HepG2 (cell line): Measurements from ENCODE around the gene CHMP1A. TPM values are rescaled to one million over a fixed set of nuclear protein-coding genes. Genes with fewer than 3 reads are reported as not detected.

Experiments
- FOXK1 ChIP-seq: sonication (generic); formaldehyde crosslinking; IDR thresholded peaks from 2 replicates; pipeline ENCODE4 v1.4.0; 2020; ENCODE audit warnings: low read depth, missing genetic modification reagents, borderline replicate concordance
- HBP1 ChIP-seq: IDR thresholded peaks from 2 replicates; pipeline ENCODE4 v1.6.1; 2016; ENCODE audit warnings: low read depth, control low read depth
- MAX ChIP-seq: IDR thresholded peaks from 2 replicates; pipeline ENCODE4 v1.6.1; 2012; ENCODE audit warnings: inconsistent platforms
- NFRKB ChIP-seq: fragments of 450-650 bp; IDR thresholded peaks from 2 replicates; pipeline ENCODE4 v1.6.1; 2017
- NPAS2 ChIP-seq: sonication (generic); formaldehyde crosslinking; IDR thresholded peaks from 2 replicates; pipeline ENCODE4 v1.8.0; 2022; ENCODE audit warnings: mild to moderate bottlenecking, missing genetic modification reagents, borderline replicate concordance
- PLSCR1 ChIP-seq: sonication (generic); formaldehyde crosslinking; IDR thresholded peaks from 2 replicates; pipeline ENCODE4 v1.5.0; 2020; ENCODE audit warnings: missing genetic modification reagents, mild to moderate bottlenecking, borderline replicate concordance
- POLR2AphosphoS5 ChIP-seq: IDR thresholded peaks from 2 replicates; pipeline ENCODE4 v1.6.1; 2012; ENCODE audit warnings: low read depth, low read length
- RCOR2 ChIP-seq: IDR thresholded peaks from 2 replicates; pipeline ENCODE4 v1.6.1; 2016; ENCODE audit warnings: missing biosample characterization, missing genetic modification reagents
- REL ChIP-seq: sonication (generic); formaldehyde crosslinking; conservative IDR thresholded peaks from 2 replicates; pipeline ENCODE4 v1.8.0; 2022; ENCODE audit warnings: mild to moderate bottlenecking, missing genetic modification reagents, moderate library complexity
- SMAD9 ChIP-seq: sonication (generic); formaldehyde crosslinking; IDR thresholded peaks from 2 replicates; pipeline ENCODE4 v1.5.1; 2020; ENCODE audit warnings: mild to moderate bottlenecking, missing genetic modification reagents
- TBL1XR1 ChIP-seq: fragments of 150-350 bp; IDR thresholded peaks from 2 replicates; pipeline ENCODE4 v1.6.1; 2014; ENCODE audit warnings: borderline replicate concordance, low read length; ENCODE audit not compliant: partially characterized antibody
- TBX2 ChIP-seq: sonication (generic); formaldehyde crosslinking; IDR thresholded peaks from 2 replicates; pipeline ENCODE4 v1.5.0; 2020; ENCODE audit warnings: missing genetic modification reagents, mild to moderate bottlenecking, borderline replicate concordance
- ZMYM4 ChIP-seq: sonication (generic); formaldehyde crosslinking; IDR thresholded peaks from 2 replicates; pipeline ENCODE4 v1.8.1; 2023; ENCODE audit warnings: mild to moderate bottlenecking, missing genetic modification reagents
- ZNF18 ChIP-seq: sonication (generic); formaldehyde crosslinking; IDR thresholded peaks from 2 replicates; pipeline ENCODE4 v1.8.0; 2022; ENCODE audit warnings: mild to moderate bottlenecking, missing genetic modification reagents; ENCODE audit not compliant: insufficient replicate concordance
- ZNF367 ChIP-seq: sonication (generic); formaldehyde crosslinking; IDR thresholded peaks from 2 replicates; pipeline ENCODE4 v1.4.0; 2020; ENCODE audit warnings: missing genetic modification reagents, borderline replicate concordance
- ZNF407 ChIP-seq: sonication (generic); formaldehyde crosslinking; IDR thresholded peaks from one replicate; pipeline ENCODE4 v1.5.1; 2020; ENCODE audit warnings: mild to moderate bottlenecking, missing genetic modification reagents; ENCODE audit errors: not compliant biosample characterization
- polyA plus RNA-seq, 8 experiments: library from polyadenylated mRNA; depleted of rRNA in 3 of 8; stranded (reverse) in 7 of 8; unstranded in 1 of 8; fragments of >200 nt; fragmentation: Illumina TruSeq in 4 of 8; extraction: Trizol in 4 of 8; gene quantifications; 2 replicates each; pipeline versions ENCODE4 v1.2.1 to v1.2.3, GENCODE V29; 2011 to 2016; ENCODE audit warnings: low read depth in 4 of 8, missing spikeins in 1 of 8, mixed read lengths in 1 of 8; ENCODE audit not compliant: insufficient read depth in 1 of 8
- total RNA-seq, 5 experiments: library from RNA; depleted of rRNA; stranded (reverse); fragments of >200 nt; fragmentation: Illumina TruSeq; extraction: Trizol; gene quantifications; 2 replicates each; pipeline ENCODE4 v1.2.3, GENCODE V29; 2016; ENCODE audit warnings: low read depth in 1 of 5

The CHMP1A gene
- total and polyA plus RNA-seq, 2 of the 13 experiments (the other 11 are each of a cell fraction or from before 2014, with no cell fraction given) = 69.4 to 73.3 TPM

- TF ChIP-seq ZNF18 (CRISPR knock-in tag) (peak; percentile 92), ZNF367 (CRISPR knock-in tag) (no peak; the same call in 1 of the 2 replicates), RCOR2 (CRISPR knock-in tag) (no peak), REL (CRISPR knock-in tag) (peak; percentile 56; the same call in 1 of the 2 replicates), MAX (peak; percentile 91), HBP1 (peak; percentile 86), PLSCR1 (CRISPR knock-in tag) (no peak), FOXK1 (peak; percentile 14; the same call in 1 of the 2 replicates), NFRKB (no peak), SMAD9 (no peak), ZNF407 (CRISPR knock-in tag) (no peak), POLR2AphosphoS5 (no peak), NPAS2 (CRISPR knock-in tag) (no peak), TBX2 (CRISPR knock-in tag) (no peak; the same call in 1 of the 2 replicates), TBL1XR1 (no peak), ZMYM4 (no peak; the same call in 1 of the 2 replicates)
Measured at GRCh38 chr16:89700649-89701424, 43.3 kb upstream of the CHMP1A start (continued).
